ENCODE data around the gene C2. TPM values are rescaled to one million over a fixed set of nuclear protein-coding genes. Genes with fewer than 3 reads are reported as not detected.

Gene C2
- total RNA-seq = under 1 TPM; 0.70 to 0.73 TPM
- not detected for polyA plus RNA-seq

- no peak within 1 kb of the TSS for H3K27ac ChIP-seq (ENCODE audit: low read depth, low read length)
- no peaks in the 10 kb centered on the region for H3K36me3 ChIP-seq (ENCODE audit: insufficient read depth, low read length)
- ChIA-PET CTCF (no interaction called here), POLR2A (no interaction called here)
- H3K27ac Mint-ChIP-seq = peak within 1 kb of the TSS in 1 of 8 donors; percentile 85
- no peak within 1 kb of the TSS for H3K4me3 ChIP-seq (ENCODE audit: low read length)
- H3K27me3 ChIP-seq (ENCODE audit: insufficient read depth, low read length, poor library complexity, severe bottlenecking) = no peaks in the 10 kb centered on the region
- no peaks in the 10 kb centered on the region for H3K4me1 Mint-ChIP-seq
- H3K4me1 ChIP-seq (ENCODE audit: insufficient read depth, low read length) = no peaks in the 10 kb centered on the region
- H3K4me3 Mint-ChIP-seq = no peak within 1 kb of the TSS
- H3K27me3 Mint-ChIP-seq = peaks cover 0 to 10% of the 10 kb centered on the region in 2 donors
- DNase-seq = no peak
- H3K36me3 Mint-ChIP-seq = no peaks in the 10 kb centered on the region
- no peaks in the 10 kb centered on the region for H3K9me3 ChIP-seq (ENCODE audit: low read length)
- H3K9me3 Mint-ChIP-seq = no peaks in the 10 kb centered on the region
These were observed at the start of gene C2 for GRCh38 chr6:31927242-31927862. TSS of gene C2 (plus strand) at chr6:31927717. CDS start at chr6:31927753, 36 bp downstream.

- no peak for DNase-seq
- Mint-ChIP-seq H3K27me3 (no peaks in the 10 kb centered on the region), H3K4me1 (no peaks in the 10 kb centered on the region), H3K36me3 (peaks cover 8 to 39% (median 9%) of the 10 kb centered on the region in 3 donors), H3K9me3 (no peaks in the 10 kb centered on the region), H3K4me3 (no peak overlapping the region), H3K27ac (peak overlapping the region in 1 of 8 donors; percentile 82)
- ChIA-PET POLR2A (no interaction called here), CTCF (no interaction called here)
- Histone ChIP-seq H3K36me3 (ENCODE audit: insufficient read depth, low read length) (peaks cover 18% of the 10 kb centered on the region), H3K27ac (ENCODE audit: low read depth, low read length) (no peak overlapping the region), H3K27me3 (ENCODE audit: insufficient read depth, low read length, poor library complexity, severe bottlenecking) (no peaks in the 10 kb centered on the region), H3K9me3 (ENCODE audit: low read length) (no peaks in the 10 kb centered on the region), H3K4me3 (ENCODE audit: low read length) (no peak overlapping the region), H3K4me1 (ENCODE audit: insufficient read depth, low read length) (no peaks in the 10 kb centered on the region)
These were observed 49.3 kb upstream of the C2 start for GRCh38 chr6:31878222-31878621.

- Histone ChIP-seq H3K9me3 (ENCODE audit: low read length) (no peaks in the 10 kb centered on the region), H3K27me3 (ENCODE audit: insufficient read depth, low read length, poor library complexity, severe bottlenecking) (no peaks in the 10 kb centered on the region), H3K4me1 (ENCODE audit: insufficient read depth, low read length) (no peaks in the 10 kb centered on the region), H3K36me3 (ENCODE audit: insufficient read depth, low read length) (peaks cover 22% of the 10 kb centered on the region), H3K27ac (ENCODE audit: low read depth, low read length) (no peak within 1 kb of the TSS), H3K4me3 (ENCODE audit: low read length) (no peak within 1 kb of the TSS)
- Mint-ChIP-seq H3K36me3 (peaks cover 8 to 44% (median 9%) of the 10 kb centered on the region in 3 donors), H3K27ac (peak within 1 kb of the TSS in 2 of 8 donors; percentile 17 to 82), H3K9me3 (no peaks in the 10 kb centered on the region), H3K27me3 (no peaks in the 10 kb centered on the region), H3K4me1 (no peaks in the 10 kb centered on the region), H3K4me3 (no peak within 1 kb of the TSS)
- ChIA-PET POLR2A (no interaction called here), CTCF (no interaction called here)
- no peak for DNase-seq
These were observed 48.8 kb upstream of the C2 start, which contains the start of gene SLC44A4 for GRCh38 chr6:31878726-31879125. TSS of gene SLC44A4 (minus strand) at chr6:31878997. CDS start at chr6:31878980, 17 bp downstream.

GRCh38 chr6:31879143-31879542, 48.4 kb upstream of the C2 start:
- Mint-ChIP-seq H3K27ac (no peak overlapping the region), H3K36me3 (peaks cover 8 to 48% (median 9%) of the 10 kb centered on the region in 3 donors), H3K9me3 (no peaks in the 10 kb centered on the region)

GRCh38 chr6:31879901-31880300, 47.6 kb upstream of the C2 start:
- Histone ChIP-seq H3K9me3 (ENCODE audit: low read length) (no peaks in the 10 kb centered on the region), H3K4me1 (ENCODE audit: insufficient read depth, low read length) (no peaks in the 10 kb centered on the region), H3K4me3 (ENCODE audit: low read length) (no peak overlapping the region), H3K27me3 (ENCODE audit: insufficient read depth, low read length, poor library complexity, severe bottlenecking) (no peaks in the 10 kb centered on the region), H3K36me3 (ENCODE audit: insufficient read depth, low read length) (peaks cover 26% of the 10 kb centered on the region), H3K27ac (ENCODE audit: low read depth, low read length) (no peak overlapping the region)
- Mint-ChIP-seq H3K9me3 (no peaks in the 10 kb centered on the region), H3K27me3 (no peaks in the 10 kb centered on the region), H3K4me1 (no peaks in the 10 kb centered on the region), H3K27ac (no peak overlapping the region), H3K36me3 (peaks cover 8 to 56% (median 9%) of the 10 kb centered on the region in 3 donors), H3K4me3 (no peak overlapping the region)
- ChIA-PET CTCF (no interaction called here), POLR2A (no interaction called here)
- DNase-seq = no peak

More at GRCh38 chr6:31879143-31879542, 48.4 kb upstream of the C2 start:
- Histone ChIP-seq H3K27ac (ENCODE audit: low read depth, low read length) (no peak overlapping the region), H3K36me3 (ENCODE audit: insufficient read depth, low read length) (peaks cover 26% of the 10 kb centered on the region), H3K9me3 (ENCODE audit: low read length) (no peaks in the 10 kb centered on the region), H3K27me3 (ENCODE audit: insufficient read depth, low read length, poor library complexity, severe bottlenecking) (no peaks in the 10 kb centered on the region), H3K4me1 (ENCODE audit: insufficient read depth, low read length) (no peaks in the 10 kb centered on the region), H3K4me3 (ENCODE audit: low read length) (no peak overlapping the region)
- H3K27me3 Mint-ChIP-seq = no peaks in the 10 kb centered on the region
- no peaks in the 10 kb centered on the region for H3K4me1 Mint-ChIP-seq
- ChIA-PET POLR2A (no interaction called here), CTCF (no interaction called here)
- no peak for DNase-seq
- no peak overlapping the region for H3K4me3 Mint-ChIP-seq

GRCh38 chr6:31880616-31881015, 46.9 kb upstream of the C2 start:
- H3K27ac ChIP-seq (ENCODE audit: low read depth, low read length) = no peak overlapping the region
- H3K36me3 Mint-ChIP-seq = peaks cover 8 to 62% (median 12%) of the 10 kb centered on the region in 3 donors
- no peaks in the 10 kb centered on the region for H3K4me1 Mint-ChIP-seq
- peaks cover 26% of the 10 kb centered on the region for H3K36me3 ChIP-seq (ENCODE audit: insufficient read depth, low read length)
- H3K9me3 ChIP-seq (ENCODE audit: low read length) = no peaks in the 10 kb centered on the region
- no peaks in the 10 kb centered on the region for H3K4me1 ChIP-seq (ENCODE audit: insufficient read depth, low read length)
- ChIA-PET POLR2A (no interaction called here), CTCF (no interaction called here)
- H3K27ac Mint-ChIP-seq = no peak overlapping the region
- no peaks in the 10 kb centered on the region for H3K27me3 ChIP-seq (ENCODE audit: insufficient read depth, low read length, poor library complexity, severe bottlenecking)
- H3K9me3 Mint-ChIP-seq = no peaks in the 10 kb centered on the region
- no peak for DNase-seq
- no peak overlapping the region for H3K4me3 Mint-ChIP-seq
- no peak overlapping the region for H3K4me3 ChIP-seq (ENCODE audit: low read length)
- H3K27me3 Mint-ChIP-seq = no peaks in the 10 kb centered on the region

GRCh38 chr6:31881136-31881859, 46.2 kb upstream of the C2 start:
- H3K9me3 Mint-ChIP-seq = no peaks in the 10 kb centered on the region
- Histone ChIP-seq H3K9me3 (ENCODE audit: low read length) (no peaks in the 10 kb centered on the region), H3K4me3 (ENCODE audit: low read length) (no peak overlapping the region), H3K4me1 (ENCODE audit: insufficient read depth, low read length) (no peaks in the 10 kb centered on the region), H3K27me3 (ENCODE audit: insufficient read depth, low read length, poor library complexity, severe bottlenecking) (no peaks in the 10 kb centered on the region), H3K36me3 (ENCODE audit: insufficient read depth, low read length) (peaks cover 31% of the 10 kb centered on the region), H3K27ac (ENCODE audit: low read depth, low read length) (no peak overlapping the region)
- H3K36me3 Mint-ChIP-seq = peaks cover 12 to 69% (median 17%) of the 10 kb centered on the region in 3 donors
- no peak for DNase-seq
- H3K4me1 Mint-ChIP-seq = peaks cover 0 to 2% (median 0%) of the 10 kb centered on the region in 3 donors
- no peak overlapping the region for H3K4me3 Mint-ChIP-seq
- ChIA-PET POLR2A (interaction anchor here (0.6 kb wide), 1 partner anchor 283 kb away, joined by 4 read pairs; the partner anchor contains the start of gene EGFL8), CTCF (no interaction called here)
- no peaks in the 10 kb centered on the region for H3K27me3 Mint-ChIP-seq
- H3K27ac Mint-ChIP-seq = peak overlapping the region in 3 of 8 donors; percentile 62 to 77 (median 75)

GRCh38 chr6:31882344-31882743, 45.2 kb upstream of the C2 start:
- no peaks in the 10 kb centered on the region for H3K4me1 ChIP-seq (ENCODE audit: insufficient read depth, low read length)
- Mint-ChIP-seq H3K4me1 (peaks cover 0 to 2% (median 0%) of the 10 kb centered on the region in 3 donors), H3K27ac (no peak overlapping the region), H3K9me3 (no peaks in the 10 kb centered on the region), H3K27me3 (no peaks in the 10 kb centered on the region), H3K36me3 (peaks cover 13 to 79% (median 17%) of the 10 kb centered on the region in 3 donors), H3K4me3 (no peak overlapping the region)
- no peak overlapping the region for H3K27ac ChIP-seq (ENCODE audit: low read depth, low read length)
- H3K36me3 ChIP-seq (ENCODE audit: insufficient read depth, low read length) = peaks cover 36% of the 10 kb centered on the region
- H3K4me3 ChIP-seq (ENCODE audit: low read length) = no peak overlapping the region
- POLR2A ChIA-PET = no interaction called here
- no peak for DNase-seq
- no peaks in the 10 kb centered on the region for H3K9me3 ChIP-seq (ENCODE audit: low read length)
- no peaks in the 10 kb centered on the region for H3K27me3 ChIP-seq (ENCODE audit: insufficient read depth, low read length, poor library complexity, severe bottlenecking)
- CTCF ChIA-PET = no interaction called here
